Ovary (tissue), 9 donors: ENCODE measurements around the gene ABCA4. TPM values are rescaled to one million over a fixed set of nuclear protein-coding genes. Genes with fewer than 3 reads are reported as not detected.
"Not testable (repeated sequence)": the region's sequence is repeated elsewhere in the genome, so short reads cannot be mapped to it uniquely, and the experiment has no call there.

Experiments
- DNase-seq, 5 donors: peaks; one replicate each; pipeline ENCODE4 v3.0.0-alpha.2; 2019 to 2020
- H3K27ac ChIP-seq, 2 donors: fragments of 200-600 bp; one replicate each; pipeline versions ENCODE4 v1.5.1 to v1.8.0; 2019 to 2022
- H3K27me3 ChIP-seq: fragments of 200-600 bp; one replicate; pipeline ENCODE4 v1.8.0; 2022
- H3K36me3 ChIP-seq: fragments of 200-600 bp; sonication (generic); one replicate; pipeline ENCODE4 v1.5.1; 2019
- H3K4me1 ChIP-seq: one replicate; pipeline ENCODE4 v1.8.1; 2013; ENCODE audit warnings: mild to moderate bottlenecking, moderate library complexity; ENCODE audit not compliant: insufficient read depth
- H3K4me3 ChIP-seq: fragments of 200-600 bp; sonication (generic); one replicate; pipeline ENCODE4 v1.5.1; 2017
- H3K9me3 ChIP-seq, 2 donors: fragments of 200-600 bp in 1 of 2; sonication (generic) in 1 of 2; one replicate each; pipeline versions ENCODE4 v1.5.1 to v1.8.1; 2013 to 2019; ENCODE audit warnings: mild to moderate bottlenecking in 1 of 2, moderate library complexity in 1 of 2
- EP300 ChIP-seq: sonication (generic); formaldehyde crosslinking; IDR thresholded peaks from one replicate; pipeline ENCODE4 v1.6.1; 2017; ENCODE audit warnings: antibody characterized with exemption
- POLR2A ChIP-seq: fragments of 450-650 bp; IDR thresholded peaks from one replicate; pipeline ENCODE4 v1.6.1; 2017; ENCODE audit warnings: antibody characterized with exemption, mild to moderate bottlenecking, moderate library complexity
- WGBS, 3 donors: extraction: QIAGEN DNeasy Blood & Tissue Kit in 1 of 3; methylation state at CpG; one replicate each; pipeline versions ENCODE4 v1.1.5 to v1.1.7; 2013 to 2017; 5-methylcytosine and 5-hydroxymethylcytosine counted together
- intact Hi-C, 4 donors: fragments of 100-400 bp; cut with DNase I; formaldehyde crosslinking; loops; one replicate each; pipeline versions ENCODE4 v1.11.0 to v1.15.1; 2022 to 2023
- polyA plus RNA-seq, 2 donors: library from polyadenylated mRNA; stranded (reverse); fragments of 200-250 nt in 1 of 2; fragments of 350-450 nt in 1 of 2; fragmentation: Illumina TruSeq in 1 of 2; extraction: RNeasy Lipid Tissue Mini Kit (QIAGEN cat#74804) in 1 of 2; gene quantifications; one replicate each; pipeline ENCODE4 v1.2.3, GENCODE V29; 2013 to 2014
- total RNA-seq, 7 donors: library from RNA; depleted of rRNA in 2 of 7; stranded (reverse); fragments of >200 nt in 2 of 7; fragmentation: NEBNext Ultra II Directional in 3 of 7; extraction: Animal tissue kit (Norgen Biotek cat#: 25700) in 3 of 7; gene quantifications; one replicate each; pipeline versions ENCODE4 v1.1.0 to v1.2.4, GENCODE V29; 2016 to 2023
- TF ChIP-seq, protein P1 (sequence below), 3 donors: fragments of 450-650 bp in 2 of 3; fragments of 200-600 bp in 1 of 3; IDR thresholded peaks; one replicate each; pipeline versions ENCODE4 v1.5.1 to v1.8.0; 2016 to 2022; ENCODE audit warnings: antibody characterized with exemption in 3 of 3, mild to moderate bottlenecking in 1 of 3
- donor health status: DM: no; HTN: no; CAD: no; lungs with moderate emphysema.
- donor health status: DM: no; HTN: no; CAD: no.
- donor health status: Bipolar disorder and iron deficiency.
- donor health status: DM: yes; HTN: yes; CAD: no.
- donor health status: DM: no; HTN: no; CAD: no.
- donor health status: DM: yes; HTN: yes; CAD: no.

The ABCA4 gene
- total and polyA plus RNA-seq, 9 donors: 0.12 to 3.1 (median 0.35) TPM

DNA sequence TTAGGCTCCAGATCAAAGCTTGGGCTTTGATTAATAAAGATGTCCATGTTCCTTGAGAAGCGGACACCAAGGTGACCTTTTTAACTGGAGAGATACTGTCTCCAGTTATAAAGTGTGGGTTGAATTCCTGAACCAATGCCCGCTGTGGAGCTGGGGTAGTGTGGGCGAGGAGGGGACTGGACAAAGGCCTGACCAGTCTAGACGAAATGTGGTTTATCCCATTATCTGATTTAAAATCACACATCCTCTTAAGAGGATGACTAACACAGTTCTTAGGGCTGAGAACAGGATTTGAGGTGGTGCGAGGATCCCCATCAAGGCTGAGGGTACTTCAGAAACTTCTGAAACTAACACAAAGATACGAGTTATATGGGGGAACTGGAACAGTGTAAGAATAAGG, 127.2 kb downstream of the ABCA4 start:
- TF ChIP-seq POLR2A (no peak), EP300 (no peak)
- TF ChIP-seq, protein P1, sequence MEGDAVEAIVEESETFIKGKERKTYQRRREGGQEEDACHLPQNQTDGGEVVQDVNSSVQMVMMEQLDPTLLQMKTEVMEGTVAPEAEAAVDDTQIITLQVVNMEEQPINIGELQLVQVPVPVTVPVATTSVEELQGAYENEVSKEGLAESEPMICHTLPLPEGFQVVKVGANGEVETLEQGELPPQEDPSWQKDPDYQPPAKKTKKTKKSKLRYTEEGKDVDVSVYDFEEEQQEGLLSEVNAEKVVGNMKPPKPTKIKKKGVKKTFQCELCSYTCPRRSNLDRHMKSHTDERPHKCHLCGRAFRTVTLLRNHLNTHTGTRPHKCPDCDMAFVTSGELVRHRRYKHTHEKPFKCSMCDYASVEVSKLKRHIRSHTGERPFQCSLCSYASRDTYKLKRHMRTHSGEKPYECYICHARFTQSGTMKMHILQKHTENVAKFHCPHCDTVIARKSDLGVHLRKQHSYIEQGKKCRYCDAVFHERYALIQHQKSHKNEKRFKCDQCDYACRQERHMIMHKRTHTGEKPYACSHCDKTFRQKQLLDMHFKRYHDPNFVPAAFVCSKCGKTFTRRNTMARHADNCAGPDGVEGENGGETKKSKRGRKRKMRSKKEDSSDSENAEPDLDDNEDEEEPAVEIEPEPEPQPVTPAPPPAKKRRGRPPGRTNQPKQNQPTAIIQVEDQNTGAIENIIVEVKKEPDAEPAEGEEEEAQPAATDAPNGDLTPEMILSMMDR (IDR thresholded peaks at IDR 0.05): no peak
- H3K27me3 ChIP-seq: no peaks in the 10 kb centered on the region
- WGBS, 3 donors: 87 to 92% (median 88%) methylated on average over 6 of the region's 6 CpGs
- no peak for DNase-seq
- no peaks in the 10 kb centered on the region for H3K9me3 ChIP-seq
- no peak overlapping the region for H3K4me3 ChIP-seq
- intact Hi-C loops: no loop called here
- no peaks in the 10 kb centered on the region for H3K36me3 ChIP-seq
- peaks cover 5% of the 10 kb centered on the region for H3K4me1 ChIP-seq
- no peak overlapping the region for H3K27ac ChIP-seq

DNA sequence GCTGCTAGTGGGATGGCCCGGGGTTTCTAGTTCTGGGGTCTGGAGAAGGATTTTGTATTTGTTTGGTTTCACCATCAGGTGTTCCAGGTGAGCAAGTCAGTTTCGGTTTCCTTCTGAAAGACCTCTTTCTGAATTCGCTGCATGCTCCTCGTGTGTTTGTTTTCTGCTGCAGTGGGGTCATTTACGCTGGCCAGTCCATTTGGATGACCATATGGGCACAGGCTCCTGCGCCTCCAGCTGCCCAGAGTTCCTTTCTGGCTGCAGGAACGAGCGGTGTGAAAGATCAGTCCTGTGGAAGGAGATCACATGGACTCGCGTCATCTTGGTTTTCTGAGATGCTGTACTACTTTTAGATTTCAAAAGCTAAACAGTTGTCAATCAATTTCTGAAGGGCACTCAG, 128.0 kb downstream of the ABCA4 start:
- H3K36me3 ChIP-seq: no peaks in the 10 kb centered on the region
- TF ChIP-seq, protein P1 (IDR thresholded peaks at IDR 0.05): no peak
- TF ChIP-seq POLR2A (no peak), EP300 (no peak)
- intact Hi-C loops: no loop called here
- H3K4me3 ChIP-seq: no peak overlapping the region
- H3K27ac ChIP-seq: no peak overlapping the region
- DNase-seq: no peak
- WGBS, 3 donors: 91 to 94% (median 91%) methylated on average over 10 of the region's 10 CpGs
- no peaks in the 10 kb centered on the region for H3K9me3 ChIP-seq
- H3K27me3 ChIP-seq: no peaks in the 10 kb centered on the region
- peaks cover 5% of the 10 kb centered on the region for H3K4me1 ChIP-seq

DNA sequence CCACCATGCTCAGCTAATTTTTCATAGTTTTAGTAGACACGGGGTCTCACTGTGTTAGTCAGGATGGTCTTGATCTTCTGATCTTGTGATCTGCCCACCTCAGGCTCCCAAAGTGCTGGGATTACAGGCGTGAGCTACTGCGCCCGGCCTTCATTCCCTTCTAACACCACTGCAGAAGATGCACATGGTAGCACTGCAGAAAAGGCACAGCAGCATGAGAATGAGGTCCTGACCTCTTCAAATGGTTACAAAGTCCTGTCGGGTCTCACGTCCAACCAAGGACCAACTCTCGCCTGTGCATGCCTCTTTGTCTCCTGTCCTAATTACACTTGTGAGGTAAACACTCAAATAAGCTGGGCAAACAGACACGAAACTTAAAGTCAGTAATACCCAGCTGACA, 128.8 kb downstream of the ABCA4 start:
- Histone ChIP-seq H3K9me3 (no peaks in the 10 kb centered on the region), H3K36me3 (no peaks in the 10 kb centered on the region), H3K4me1 (peaks cover 6% of the 10 kb centered on the region), H3K27me3 (no peaks in the 10 kb centered on the region), H3K27ac (no peak overlapping the region), H3K4me3 (no peak overlapping the region)
- intact Hi-C loops: no loop called here
- 95 to 97% (median 95%) methylated on average over 8 of the region's 8 CpGs for WGBS, 3 donors
- TF ChIP-seq, protein P1 (IDR thresholded peaks at IDR 0.05): no peak
- TF ChIP-seq EP300 (no peak), POLR2A (no peak)
- DNase-seq: no peak

DNA sequence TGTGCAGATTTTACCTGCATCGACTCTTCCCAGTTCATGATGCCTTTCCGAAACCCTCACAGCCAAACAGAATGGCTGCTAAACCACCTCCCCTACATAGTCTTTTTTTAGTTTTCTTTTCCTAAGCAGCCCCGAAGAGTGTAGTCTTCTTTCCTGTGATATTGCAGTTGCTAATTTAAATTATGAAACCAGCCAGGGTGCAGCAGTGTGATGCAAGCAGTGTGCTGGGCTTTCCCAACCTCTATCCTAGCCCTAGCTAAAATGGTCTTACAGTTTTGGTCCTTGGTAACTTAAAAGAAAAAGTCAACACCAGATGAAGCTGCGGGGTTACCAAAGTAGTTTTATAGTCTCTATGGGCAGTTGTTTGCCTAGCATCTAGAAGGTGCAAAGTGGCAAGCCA, 129.7 kb downstream of the ABCA4 start:
- DNase-seq: no peak
- no peak overlapping the region for H3K27ac ChIP-seq

DNA sequence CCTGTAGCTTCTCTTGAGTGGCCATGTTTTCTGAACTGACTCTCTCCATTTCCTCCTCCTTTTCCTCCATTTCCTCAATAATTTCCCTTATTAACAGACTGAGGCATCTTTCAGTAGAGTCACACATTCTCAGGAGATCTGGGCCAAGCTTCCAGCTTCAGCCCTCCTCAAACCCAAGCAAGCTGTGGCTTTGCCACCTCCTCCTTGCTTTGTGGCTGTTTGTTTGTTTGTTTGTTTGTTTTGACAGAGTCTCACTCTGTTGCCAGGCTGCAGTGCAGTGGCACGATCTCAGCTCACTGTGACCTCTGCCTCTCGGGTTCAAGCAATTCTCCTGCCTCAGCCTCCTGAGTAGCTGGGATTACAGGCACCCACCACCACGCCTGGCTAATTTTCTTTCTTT, 130.5 kb downstream of the ABCA4 start:
- DNase-seq, H3K4me1 ChIP-seq, H3K27me3 ChIP-seq, H3K36me3 ChIP-seq, H3K27ac ChIP-seq, H3K9me3 ChIP-seq, intact Hi-C loops, H3K4me3 ChIP-seq: not testable (repeated sequence)
- WGBS, 3 donors: 81 to 92% (median 90%) methylated on average over 3 of the region's 3 CpGs

More for the DNA sequence above, 129.7 kb downstream of the ABCA4 start:
- intact Hi-C loops: no loop called here
- TF ChIP-seq EP300 (no peak), POLR2A (no peak)
- TF ChIP-seq, protein P1 (IDR thresholded peaks at IDR 0.05): no peak
- Histone ChIP-seq H3K36me3 (no peaks in the 10 kb centered on the region), H3K4me1 (peaks cover 6% of the 10 kb centered on the region), H3K4me3 (no peak overlapping the region), H3K9me3 (no peaks in the 10 kb centered on the region), H3K27me3 (no peaks in the 10 kb centered on the region)
- WGBS, 3 donors: 82 to 91% (median 88%) methylated on average over 4 of the region's 4 CpGs
